HUES6 (cell line): ENCODE measurements around the gene ZFAND2A.

Experiments used
- H3K27ac ChIP-seq: 2 replicates; pipeline ENCODE4 v1.7.0; 2013; ENCODE audit warnings: low read depth, mild to moderate bottlenecking, low read length, inconsistent platforms
- H3K27me3 ChIP-seq: 2 replicates; pipeline ENCODE4 v1.6.1; 2013; ENCODE audit warnings: low read length; ENCODE audit not compliant: control insufficient read depth, insufficient read depth
- H3K36me3 ChIP-seq: 2 replicates; pipeline ENCODE4 v1.6.1; 2013; ENCODE audit warnings: low read length; ENCODE audit not compliant: control insufficient read depth, insufficient read depth
- H3K4me1 ChIP-seq: 2 replicates; pipeline ENCODE4 v1.6.1; 2013; ENCODE audit warnings: low read length; ENCODE audit not compliant: control insufficient read depth, insufficient read depth
- H3K4me3 ChIP-seq: 2 replicates; pipeline ENCODE4 v1.5.1; 2013; ENCODE audit warnings: low read depth, low read length
- H3K9ac ChIP-seq: one replicate; pipeline ENCODE4 v1.6.1; 2013; ENCODE audit warnings: mild to moderate bottlenecking, low read length
- H3K9me3 ChIP-seq: 2 replicates; pipeline ENCODE4 v1.6.1; 2013; ENCODE audit warnings: low read depth, low read length; ENCODE audit not compliant: control insufficient read depth, insufficient read depth

Gene ZFAND2A

GRCh38 chr7:1104516-1105179 is 55.3 kb downstream of the ZFAND2A start:
- H3K4me3 ChIP-seq = no peak overlapping the region
- H3K9me3 ChIP-seq = no peaks in the 10 kb centered on the region
- no peaks in the 10 kb centered on the region; the same call in 1 of the 2 replicates for H3K4me1 ChIP-seq
- H3K36me3 ChIP-seq = no peaks in the 10 kb centered on the region; the same call in 1 of the 2 replicates
- H3K9ac ChIP-seq = no peak overlapping the region
- no peak overlapping the region for H3K27ac ChIP-seq
- H3K27me3 ChIP-seq = no peaks in the 10 kb centered on the region

- H3K36me3 ChIP-seq = no peaks in the 10 kb centered on the region; the same call in 1 of the 2 replicates
- no peak overlapping the region for H3K9ac ChIP-seq
- no peaks in the 10 kb centered on the region; the same call in 1 of the 2 replicates for H3K4me1 ChIP-seq
- no peak overlapping the region for H3K27ac ChIP-seq
- no peaks in the 10 kb centered on the region for H3K9me3 ChIP-seq
- no peak overlapping the region for H3K4me3 ChIP-seq
- no peaks in the 10 kb centered on the region for H3K27me3 ChIP-seq
Observed at GRCh38 chr7:1103789-1104515, 56.0 kb downstream of the ZFAND2A start.

- Histone ChIP-seq H3K9me3 (0 out of 2 replicates have a peak, but pooled peaks cover 2% of the 10 kb centered on the region), H3K36me3 (peaks cover 4% of the 10 kb centered on the region; the same call in 1 of the 2 replicates), H3K4me1 (no peaks in the 10 kb centered on the region; the same call in 1 of the 2 replicates), H3K9ac (no peak overlapping the region), H3K27me3 (no peaks in the 10 kb centered on the region), H3K27ac (no peak overlapping the region), H3K4me3 (no peak overlapping the region)
Observed at GRCh38 chr7:1103009-1103788, 56.8 kb downstream of the ZFAND2A start.
